Activated naive CD8-positive, alpha-beta T cell (primary cell): Measurements from ENCODE around the gene PARP11.

ENCODE experiments used
- H3K27ac Mint-ChIP-seq: one replicate; pipeline ENCODE4 v1.8.0; 2021; ENCODE audit warnings: mixed read lengths
- H3K27me3 Mint-ChIP-seq: one replicate; pipeline ENCODE4 v1.8.0; 2021; ENCODE audit warnings: mixed read lengths
- H3K36me3 Mint-ChIP-seq: one replicate; pipeline ENCODE4 v1.8.0; 2021; ENCODE audit warnings: mixed read lengths
- H3K4me1 Mint-ChIP-seq: one replicate; pipeline ENCODE4 v1.8.0; 2021; ENCODE audit warnings: low read depth, mixed read lengths
- H3K4me3 Mint-ChIP-seq: one replicate; pipeline ENCODE4 v1.8.0; 2021; ENCODE audit warnings: mild to moderate bottlenecking, mixed read lengths
- H3K9me3 Mint-ChIP-seq: one replicate; pipeline ENCODE4 v1.8.0; 2021; ENCODE audit warnings: low read depth, mixed read lengths

PARP11 gene

GRCh38 chr12:3789838-3790237 is 83.4 kb downstream of the PARP11 start:
- H3K27me3 Mint-ChIP-seq: no peaks in the 10 kb centered on the region
- no peak overlapping the region for H3K4me3 Mint-ChIP-seq
- no peak overlapping the region for H3K27ac Mint-ChIP-seq
- H3K9me3 Mint-ChIP-seq: no peaks in the 10 kb centered on the region
- peaks cover 12% of the 10 kb centered on the region for H3K36me3 Mint-ChIP-seq
- no peaks in the 10 kb centered on the region for H3K4me1 Mint-ChIP-seq

- no peaks in the 10 kb centered on the region for H3K9me3 Mint-ChIP-seq
- peaks cover 3% of the 10 kb centered on the region for H3K36me3 Mint-ChIP-seq
- H3K4me3 Mint-ChIP-seq: no peak overlapping the region
- no peaks in the 10 kb centered on the region for H3K27me3 Mint-ChIP-seq
- peaks cover 3% of the 10 kb centered on the region for H3K4me1 Mint-ChIP-seq
- H3K27ac Mint-ChIP-seq: no peak overlapping the region
These were observed 95.9 kb downstream of the PARP11 start for GRCh38 chr12:3777206-3777809.

DNA sequence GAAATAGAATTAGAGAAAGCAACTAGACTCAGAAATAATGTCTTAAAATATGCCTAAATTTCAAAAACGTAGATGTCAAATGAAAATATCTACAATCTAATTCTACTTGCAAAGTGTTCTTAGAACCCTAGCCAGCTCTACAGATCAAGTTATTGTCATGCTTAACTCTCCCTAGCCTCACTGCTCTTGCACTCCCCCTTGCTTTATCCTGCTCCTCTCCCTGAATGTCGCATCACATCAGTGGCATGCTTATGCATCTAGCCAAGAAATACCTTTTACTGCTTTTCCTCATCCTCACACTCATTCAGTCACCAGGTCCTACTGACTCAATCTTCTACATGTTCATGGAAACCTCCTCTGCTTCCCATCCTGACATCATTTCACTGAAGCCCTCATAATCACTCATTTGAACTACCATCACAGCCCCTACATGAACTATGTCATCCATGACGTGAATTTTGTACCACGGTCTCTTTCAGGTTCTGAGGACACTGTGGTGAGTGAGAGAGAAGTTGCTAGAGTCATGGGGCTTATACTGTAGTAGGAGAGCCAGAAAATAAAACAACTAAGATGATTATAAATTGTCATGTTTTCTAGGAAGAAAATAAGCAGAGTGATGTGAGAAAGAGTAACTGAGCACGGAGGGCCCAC is 97.7 kb downstream of the PARP11 start:
- no peak overlapping the region for H3K4me3 Mint-ChIP-seq
- H3K36me3 Mint-ChIP-seq: peaks cover 3% of the 10 kb centered on the region
- H3K4me1 Mint-ChIP-seq: peaks cover 4% of the 10 kb centered on the region
- H3K27me3 Mint-ChIP-seq: no peaks in the 10 kb centered on the region
- no peaks in the 10 kb centered on the region for H3K9me3 Mint-ChIP-seq
- H3K27ac Mint-ChIP-seq: no peak overlapping the region

DNA sequence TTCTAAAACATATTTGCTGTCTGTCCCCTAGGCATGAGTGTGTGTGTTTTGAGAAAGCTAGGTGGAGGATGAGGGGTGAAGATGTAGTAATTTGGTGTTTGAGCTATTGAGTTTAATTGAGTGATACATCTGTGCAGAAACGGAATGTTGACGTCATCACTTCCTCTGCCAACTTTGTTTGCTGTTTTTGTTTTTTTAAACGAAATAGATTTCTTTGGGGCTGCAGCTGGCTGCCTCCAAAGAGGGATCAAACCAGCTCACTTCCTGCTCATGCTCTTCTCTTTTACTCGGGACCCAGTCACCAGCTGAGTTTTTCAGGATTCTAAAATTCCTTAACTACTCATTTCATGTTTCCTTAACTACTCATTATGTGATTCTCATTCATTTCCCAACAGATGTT is 100.8 kb downstream of the PARP11 start:
- Mint-ChIP-seq H3K4me1 (peaks cover 4% of the 10 kb centered on the region), H3K36me3 (peaks cover 6% of the 10 kb centered on the region), H3K27me3 (no peaks in the 10 kb centered on the region), H3K27ac (no peak overlapping the region), H3K4me3 (no peak overlapping the region), H3K9me3 (no peaks in the 10 kb centered on the region)

DNA sequence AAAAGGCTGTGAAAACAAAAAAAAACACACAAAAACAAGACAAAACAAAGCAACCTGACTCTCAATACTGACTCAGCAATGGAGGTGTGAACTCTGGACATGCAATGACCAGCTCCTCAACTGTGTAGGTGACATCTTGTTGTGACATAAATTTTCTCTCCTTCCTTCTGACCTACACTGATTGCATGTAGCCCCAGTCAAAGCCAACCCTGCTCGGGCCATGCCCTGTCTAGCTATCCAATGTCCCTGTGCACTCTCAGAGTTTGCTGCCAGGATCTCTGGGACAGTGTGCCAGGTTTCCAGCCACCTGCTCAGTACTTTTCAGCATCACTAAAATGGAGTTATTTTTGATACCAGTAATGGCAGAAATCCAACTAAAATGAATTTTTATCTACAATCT is 101.3 kb downstream of the PARP11 start:
- Mint-ChIP-seq H3K27me3 (no peaks in the 10 kb centered on the region), H3K4me3 (no peak overlapping the region), H3K36me3 (peaks cover 6% of the 10 kb centered on the region), H3K9me3 (no peaks in the 10 kb centered on the region), H3K27ac (no peak overlapping the region), H3K4me1 (peaks cover 4% of the 10 kb centered on the region)

GRCh38 chr12:3770891-3771290 is 102.3 kb downstream of the PARP11 start:
- Mint-ChIP-seq H3K4me3 (no peak overlapping the region), H3K27me3 (no peaks in the 10 kb centered on the region), H3K4me1 (peaks cover 4% of the 10 kb centered on the region), H3K36me3 (peaks cover 8% of the 10 kb centered on the region), H3K27ac (no peak overlapping the region), H3K9me3 (no peaks in the 10 kb centered on the region)

GRCh38 chr12:3768911-3769447 is 104.2 kb downstream of the PARP11 start:
- Mint-ChIP-seq H3K9me3 (no peaks in the 10 kb centered on the region), H3K27ac (no peak overlapping the region), H3K36me3 (peaks cover 8% of the 10 kb centered on the region), H3K27me3 (no peaks in the 10 kb centered on the region), H3K4me3 (no peak overlapping the region), H3K4me1 (peaks cover 4% of the 10 kb centered on the region)

DNA sequence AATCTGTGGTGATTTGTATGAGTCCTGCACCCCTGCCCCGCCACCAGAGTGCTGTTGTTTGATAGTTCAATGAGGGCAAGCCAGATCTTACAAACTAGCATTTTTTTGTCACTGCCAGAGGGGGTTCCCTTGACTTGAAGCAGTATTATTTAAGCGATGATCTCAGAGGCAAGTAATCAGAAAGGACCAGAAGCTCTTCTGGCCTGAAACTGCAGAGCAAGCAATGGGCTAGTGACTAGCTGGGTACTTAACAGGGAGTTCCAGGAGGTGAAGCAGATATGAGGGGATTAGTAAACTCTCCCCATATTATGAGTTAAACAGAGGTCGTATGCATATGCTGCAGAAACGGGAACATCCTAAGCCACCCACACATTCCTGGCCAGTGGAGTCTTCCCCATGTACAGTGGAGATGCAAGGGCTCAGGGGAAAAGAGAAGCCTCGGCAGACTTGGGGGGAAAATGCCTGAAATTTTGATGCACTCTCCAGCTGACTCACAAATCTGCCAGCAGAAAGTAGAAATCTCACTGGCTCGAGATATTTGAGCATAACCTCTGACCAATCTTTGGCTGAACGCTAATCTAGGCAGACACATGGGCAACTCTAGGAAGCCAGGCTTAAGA is 112.0 kb downstream of the PARP11 start:
- Mint-ChIP-seq H3K27me3 (no peaks in the 10 kb centered on the region), H3K36me3 (peaks cover 3% of the 10 kb centered on the region), H3K9me3 (no peaks in the 10 kb centered on the region), H3K27ac (no peak overlapping the region), H3K4me1 (peaks cover 2% of the 10 kb centered on the region), H3K4me3 (no peak overlapping the region)

GRCh38 chr12:3759878-3760277 is 113.3 kb downstream of the PARP11 start:
- Mint-ChIP-seq H3K27me3 (no peaks in the 10 kb centered on the region), H3K9me3 (no peaks in the 10 kb centered on the region), H3K4me1 (peaks cover 6% of the 10 kb centered on the region), H3K36me3 (peaks cover 3% of the 10 kb centered on the region), H3K27ac (no peak overlapping the region), H3K4me3 (no peak overlapping the region)
